ENCODE data around the gene NSG1. TPM values are rescaled to one million over a fixed set of nuclear protein-coding genes. Genes with fewer than 3 reads are reported as not detected.

The NSG1 gene
- total and polyA plus RNA-seq, 9 of the 15 experiments (the other 6 are each of a cell fraction or from before 2014, with no cell fraction given) = not detected

GRCh38 chr4:4413373-4413725, 26.4 kb downstream of the NSG1 start:
- WGBS (ENCODE audit: insufficient coverage, low coverage, missing lambda C conversion rate) = 6% methylated on average over 10 of the region's 10 CpGs
- FAIRE-seq = no peak
- Histone ChIP-seq H3K9ac (ENCODE audit: insufficient read depth in 1 of 2, low read depth in 2 of 2, low read length in 2 of 2) (no peak overlapping the region), H3K9me3 (replicated peaks; ENCODE audit: control insufficient read depth, insufficient read depth, low read depth, low read length) (no peaks in the 10 kb centered on the region), H3K4me2 (ENCODE audit: insufficient read depth, low read length) (no peak overlapping the region), H3K79me2 (ENCODE audit: control insufficient read depth, insufficient read depth, low read length) (no peaks in the 10 kb centered on the region), H2AFZ (ENCODE audit: low read depth, low read length) (no peak overlapping the region), H3K4me3 (no peak overlapping the region), H3K4me1 (replicated peaks in 1 of 2; ENCODE audit: control insufficient read depth in 2 of 2, insufficient read depth in 2 of 2, low read length in 2 of 2) (peaks cover 0 to 6% of the 10 kb centered on the region in 2 experiments; a peak in 2 of 5 replicates), H4K20me1 (replicated peaks; ENCODE audit: control insufficient read depth, insufficient read depth, low read length) (peaks cover 8% of the 10 kb centered on the region; the same call in 1 of the 2 replicates), H3K27ac (ENCODE audit: extremely low read depth, low read depth, low read length) (no peak overlapping the region), H3K27me3 (ENCODE audit: control insufficient read depth in 2 of 2, insufficient read depth in 2 of 2, low read length in 2 of 2) (peaks cover 17 to 72% of the 10 kb centered on the region in 2 experiments), H3K9me1 (ENCODE audit: control insufficient read depth, insufficient read depth, low read length) (no peaks in the 10 kb centered on the region), H3K36me3 (ENCODE audit: control insufficient read depth, insufficient read depth, low read length) (no peaks in the 10 kb centered on the region)
- BruUV-seq (replicated peaks) = no TSS peak
- ChIA-PET POLR2A (no interaction called here), CTCF (ENCODE audit: low intra/inter-chr PET ratio) (no interaction called here)
- no peak for DNase-seq (ENCODE audit: extremely low read depth in 1 of 4, low spot score in 3 of 4)
- intact Hi-C loops (cut with micrococcal nuclease) (no loop called here), in situ Hi-C loops (cut with MboI) (no loop called here)
- no peak for ATAC-seq
- TF ChIP-seq FOS (IDR thresholded peaks at IDR 0.05; ENCODE audit: extremely low read depth, insufficient read length) (no peak), PHTF2 (CRISPR knock-in tag; IDR thresholded peaks at IDR 0.05) (no peak), GTF2F1 (IDR thresholded peaks at IDR 0.05; ENCODE audit: low read depth, low read length) (no peak), TRIM28 (IDR thresholded peaks at IDR 0.05) (no peak), TRIM25 (IDR thresholded peaks at IDR 0.05; ENCODE audit: borderline replicate concordance) (no peak), ZNF76 (CRISPR knock-in tag; IDR thresholded peaks at IDR 0.05; ENCODE audit: borderline replicate concordance) (no peak), SLC30A9 (CRISPR knock-in tag; IDR thresholded peaks at IDR 0.05) (no peak), SIX5 (IDR thresholded peaks at IDR 0.05; ENCODE audit: borderline replicate concordance in 1 of 2, insufficient read depth in 1 of 2, low read depth in 1 of 2, low read length in 2 of 2) (no peak), XRCC4 (IDR thresholded peaks at IDR 0.05; ENCODE audit: extremely low read depth, insufficient read depth, insufficient read length) (no peak), ZNF717 (CRISPR knock-in tag; IDR thresholded peaks at IDR 0.05) (no peak), ETV5 (CRISPR knock-in tag; IDR thresholded peaks at IDR 0.05; ENCODE audit: low read depth) (no peak), SFPQ (IDR thresholded peaks at IDR 0.05; ENCODE audit: low read depth, low read length) (no peak), TAF15 (IDR thresholded peaks at IDR 0.05; ENCODE audit: low read depth, low read length) (no peak)
